GM21390 (cell line): ENCODE data around the gene ST3GAL2.

Source experiments
- ATAC-seq: cut with Tn5 transposase; IDR thresholded peaks from one replicate; pipeline ENCODE4 v1.9.1; 2021; ENCODE audit not compliant: unreplicated experiment

ST3GAL2 gene, protein sequence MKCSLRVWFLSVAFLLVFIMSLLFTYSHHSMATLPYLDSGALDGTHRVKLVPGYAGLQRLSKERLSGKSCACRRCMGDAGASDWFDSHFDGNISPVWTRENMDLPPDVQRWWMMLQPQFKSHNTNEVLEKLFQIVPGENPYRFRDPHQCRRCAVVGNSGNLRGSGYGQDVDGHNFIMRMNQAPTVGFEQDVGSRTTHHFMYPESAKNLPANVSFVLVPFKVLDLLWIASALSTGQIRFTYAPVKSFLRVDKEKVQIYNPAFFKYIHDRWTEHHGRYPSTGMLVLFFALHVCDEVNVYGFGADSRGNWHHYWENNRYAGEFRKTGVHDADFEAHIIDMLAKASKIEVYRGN

DNA sequence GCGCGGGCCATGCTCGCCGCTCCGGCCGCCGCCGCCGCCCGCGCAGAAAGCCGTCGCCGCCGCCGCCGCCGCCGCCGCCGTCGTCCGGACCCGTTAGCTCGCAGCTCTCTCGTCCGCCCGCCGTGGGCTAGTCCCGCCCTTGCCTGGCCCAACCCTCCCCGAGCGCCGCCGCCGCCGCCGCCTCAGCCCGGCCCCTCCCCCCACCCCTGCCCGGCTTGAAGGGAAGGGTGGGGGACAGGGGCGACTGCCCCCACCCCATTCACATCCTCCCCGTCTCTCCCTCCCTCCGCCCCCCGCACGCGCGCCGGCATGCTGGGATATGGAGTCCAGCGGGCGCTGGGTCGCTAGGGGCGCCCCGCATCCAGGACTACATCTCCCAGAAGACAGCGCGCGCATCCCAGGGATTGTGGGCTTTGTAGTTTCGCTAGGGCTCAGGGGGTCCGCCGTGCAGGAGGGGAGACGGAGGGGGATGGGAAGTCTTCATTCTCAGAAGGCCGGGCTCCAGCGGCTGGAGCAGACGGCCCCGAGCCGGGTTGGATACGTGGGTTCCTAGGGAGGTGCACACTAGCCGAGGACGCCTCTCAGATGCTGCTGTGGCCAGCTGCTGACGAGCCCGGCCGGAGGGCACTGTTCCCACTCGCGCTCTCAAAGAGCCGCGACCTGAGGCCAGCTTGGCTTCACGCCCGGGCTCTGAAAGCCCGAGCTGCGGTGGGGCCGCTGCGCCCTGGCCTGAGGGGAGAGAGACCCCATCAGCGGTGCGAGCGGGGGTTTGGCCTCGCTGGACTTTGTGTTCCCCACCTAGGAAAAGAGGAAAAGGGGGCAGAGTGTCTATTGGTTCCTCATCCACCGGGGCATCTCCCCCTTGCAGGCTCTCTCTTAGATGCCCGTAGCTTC lies at the start of gene ST3GAL2:
ST3GAL2 (minus strand) TSS at position 132 of the 894 bp plus-strand sequence. CDS start 40,570 bp downstream, outside the sequence.
- peak; percentile 80 for ATAC-seq

DNA sequence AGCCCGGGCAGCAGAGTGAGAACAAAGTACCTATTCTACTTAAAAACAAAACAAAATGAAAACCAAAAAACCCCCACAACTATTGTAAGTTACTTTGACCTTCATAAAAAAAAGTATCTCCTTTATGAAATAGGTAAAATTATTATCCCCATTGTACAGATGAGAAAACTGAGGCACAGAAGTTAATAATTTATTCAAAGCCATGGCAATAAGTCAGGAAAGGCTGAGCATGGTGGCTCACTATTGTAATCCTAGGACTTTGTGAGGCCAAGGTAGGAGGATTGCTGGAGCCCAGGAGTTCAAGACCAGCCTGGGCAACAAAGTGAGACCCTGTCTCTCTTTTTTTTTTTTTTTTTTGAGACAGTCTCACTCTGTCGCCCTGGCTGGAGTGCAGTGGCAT lies 46.0 kb upstream of the ST3GAL2 start:
- ATAC-seq = no peak

DNA sequence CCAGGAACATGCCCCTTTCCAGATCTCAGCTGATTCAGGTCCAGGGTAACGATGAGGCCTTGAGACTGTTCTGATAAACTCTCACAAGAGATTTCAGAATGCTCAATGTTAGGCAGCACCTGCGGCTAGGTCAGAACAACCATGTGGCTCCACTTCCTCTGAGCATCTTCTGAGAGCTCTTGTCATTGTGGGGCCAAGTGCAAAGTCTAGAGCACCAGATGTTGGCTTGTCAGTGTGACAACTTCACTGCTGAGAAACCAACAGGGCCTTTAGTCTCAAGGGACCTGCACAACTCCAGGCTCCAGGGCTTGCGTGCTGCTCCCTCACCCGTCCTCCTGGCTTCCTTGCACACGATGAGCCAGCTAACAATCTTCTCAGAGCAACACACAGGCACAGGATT lies 44.5 kb upstream of the ST3GAL2 start:
- ATAC-seq = no peak

DNA sequence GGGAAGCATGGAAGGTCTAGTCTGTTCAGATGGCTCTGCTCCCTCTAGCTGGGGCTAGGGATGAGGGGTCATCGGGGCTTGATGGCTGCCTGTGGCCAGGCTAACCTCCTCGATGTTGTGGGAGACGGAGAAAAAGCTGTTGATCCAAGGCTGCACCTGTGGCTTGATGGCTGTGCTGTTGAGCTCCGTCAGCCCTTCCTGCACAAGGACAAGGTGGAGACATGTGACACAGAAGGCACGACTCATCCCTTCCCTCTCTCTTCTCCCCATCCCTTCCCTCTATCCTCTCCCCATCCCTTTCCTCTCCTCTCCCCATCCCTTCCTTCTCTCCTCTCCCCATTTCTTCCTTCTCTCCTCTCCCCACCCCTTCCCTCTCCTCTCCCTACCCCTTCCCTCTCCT lies 43.7 kb upstream of the ST3GAL2 start:
- no peak for ATAC-seq

DNA sequence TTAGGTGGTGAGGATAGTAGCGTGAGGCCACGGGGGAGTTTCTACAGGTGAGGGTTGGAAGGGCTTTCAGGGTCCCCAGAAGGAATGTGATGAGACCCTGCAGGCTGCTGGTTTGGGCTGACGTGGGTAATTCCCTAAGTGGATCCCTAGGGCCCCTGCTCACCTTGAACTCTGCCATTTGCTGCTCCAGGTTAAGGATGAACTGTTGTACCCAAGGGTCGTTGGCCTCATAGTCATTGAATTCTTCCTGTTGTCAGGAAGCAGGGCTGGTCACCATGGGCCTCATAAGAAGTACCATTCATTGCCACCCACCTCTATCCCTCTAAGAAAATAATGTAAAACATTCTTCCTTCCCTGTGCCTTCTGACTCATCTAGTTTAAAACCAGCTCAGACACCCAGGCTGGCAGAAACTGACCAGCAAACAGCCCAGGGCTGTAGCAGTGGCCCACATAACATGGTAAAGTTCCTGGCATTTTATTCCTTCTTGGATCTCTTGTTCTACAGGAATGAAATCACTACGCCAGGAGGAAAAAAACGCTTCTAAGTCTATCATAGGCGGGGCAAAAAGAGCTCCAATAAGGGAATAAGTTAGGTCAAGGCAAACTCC lies 43.1 kb upstream of the ST3GAL2 start:
- no peak for ATAC-seq

DNA sequence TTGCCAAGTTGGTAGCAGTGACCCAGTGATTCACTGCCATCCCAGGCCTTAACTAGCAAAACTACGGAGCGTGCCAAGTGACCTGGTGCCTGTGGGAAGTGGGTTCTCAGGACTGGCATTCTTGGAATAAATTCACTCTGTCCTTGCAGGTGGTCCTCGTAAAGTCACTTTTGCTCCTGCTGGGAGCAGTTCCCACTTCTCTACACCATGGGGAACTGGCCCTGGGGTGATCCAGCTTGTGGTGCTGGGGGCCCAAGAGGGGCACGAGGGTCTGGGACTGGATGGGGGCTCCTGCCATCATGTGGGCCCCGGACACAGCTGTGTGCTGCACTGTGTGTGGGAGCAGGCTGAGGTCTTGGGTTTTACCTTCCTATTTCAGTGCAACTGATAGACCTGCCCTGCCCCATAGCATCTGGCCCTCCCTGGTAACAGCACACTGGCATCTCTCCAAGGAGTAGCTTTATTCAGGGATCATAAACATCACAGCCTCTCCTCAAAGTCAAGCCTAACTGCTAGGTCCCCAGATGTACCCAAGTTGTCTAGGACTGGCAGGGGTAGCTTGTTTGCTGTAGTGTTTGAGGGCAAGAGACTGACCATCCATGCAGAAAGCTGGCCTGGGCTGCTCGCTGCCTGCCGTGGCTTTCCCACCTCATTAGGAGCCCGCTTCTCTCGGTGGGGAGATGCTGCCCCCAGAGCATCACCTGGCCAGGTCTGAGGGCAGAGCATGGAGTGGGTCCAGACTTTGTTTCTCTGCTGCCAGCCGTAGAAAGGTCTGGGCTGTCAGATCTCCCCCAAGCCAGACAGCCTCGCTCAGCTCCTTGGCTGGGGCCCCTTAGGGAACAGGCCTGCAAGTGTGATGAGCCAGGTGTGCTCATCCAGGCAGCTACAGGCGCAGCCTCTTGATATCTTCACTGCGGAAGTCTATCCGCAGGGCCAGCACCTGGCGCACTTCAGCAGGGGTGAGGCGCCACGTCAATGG lies 41.5 kb upstream of the ST3GAL2 start:
- no peak for ATAC-seq

DNA sequence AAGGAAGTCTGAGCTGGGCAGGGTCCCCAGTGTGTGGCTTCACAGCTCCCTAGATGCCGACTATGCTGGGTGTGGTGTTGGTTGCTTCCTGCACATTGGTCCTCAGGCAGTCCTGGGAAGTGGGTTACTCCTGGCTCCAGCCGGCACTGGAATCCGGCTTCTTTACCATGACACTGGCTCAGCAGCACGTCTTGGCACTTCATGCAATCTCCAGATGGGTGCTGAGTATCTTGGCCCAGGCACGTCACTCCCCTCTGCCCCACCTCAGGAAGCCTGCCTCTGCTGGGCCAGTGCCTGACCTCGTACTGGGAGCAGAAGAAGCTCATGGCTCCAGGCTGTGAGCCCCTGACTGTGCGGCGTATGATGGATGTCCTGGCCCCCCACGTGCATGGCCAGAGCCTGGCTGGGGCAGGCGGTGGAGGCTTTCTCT lies 40.0 kb upstream of the ST3GAL2 start:
- no peak for ATAC-seq

DNA sequence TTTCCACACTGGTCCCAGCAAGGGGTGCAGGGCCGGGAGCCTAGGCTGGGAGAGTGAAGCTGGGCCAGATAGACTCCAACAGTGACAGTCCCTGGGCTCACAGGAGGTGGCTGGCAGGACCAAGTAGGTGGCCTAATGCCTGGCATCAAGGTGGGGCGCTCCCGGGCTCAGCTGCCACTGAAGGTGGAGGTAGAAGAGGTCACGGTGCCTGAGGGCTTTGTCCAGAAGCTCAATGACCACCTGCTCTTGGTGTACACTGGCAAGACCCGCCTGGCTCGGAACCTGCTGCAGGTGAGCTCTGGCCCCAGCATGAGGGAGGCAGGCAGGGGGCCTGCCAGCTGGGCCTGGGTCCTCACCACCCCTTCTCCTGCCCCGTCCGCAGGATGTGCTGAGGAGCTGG lies 39.3 kb upstream of the ST3GAL2 start:
- no peak for ATAC-seq

DNA sequence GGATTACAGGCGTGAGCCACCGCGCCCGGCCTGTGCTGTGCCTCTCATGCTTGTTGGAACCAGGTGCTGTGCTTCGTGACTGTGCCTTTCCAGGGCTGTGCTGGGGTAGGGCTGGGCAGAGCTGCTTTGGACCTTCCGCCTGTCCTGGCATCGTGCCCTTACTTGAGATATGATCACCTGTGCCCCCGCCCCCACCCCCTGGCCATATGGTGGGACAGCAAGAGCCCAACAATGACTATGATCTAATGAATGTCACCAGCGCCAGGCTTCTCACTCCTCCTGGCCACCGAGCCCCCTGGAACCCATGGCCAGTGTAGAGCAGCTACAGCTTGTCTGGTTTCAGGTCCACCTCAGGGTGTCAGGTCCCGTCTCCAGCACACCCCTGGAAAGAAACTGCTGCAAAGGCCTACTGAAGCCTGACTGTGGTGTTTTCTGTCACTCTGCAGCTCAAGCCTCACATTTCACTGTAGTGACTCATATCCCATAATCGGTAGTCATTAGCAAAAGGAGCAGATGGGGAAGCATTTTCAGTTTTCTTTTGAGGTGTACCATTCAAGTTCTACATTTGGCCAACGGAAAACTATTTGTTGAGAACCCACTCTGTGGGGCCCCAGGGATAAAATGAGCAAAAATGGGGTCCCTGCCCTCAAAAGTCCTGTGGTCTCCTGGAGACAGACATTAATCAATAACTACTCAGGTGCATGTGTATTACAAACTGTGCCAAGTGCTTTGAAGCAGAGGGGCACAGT lies 37.5 kb upstream of the ST3GAL2 start:
- ATAC-seq = peak; percentile 89

DNA sequence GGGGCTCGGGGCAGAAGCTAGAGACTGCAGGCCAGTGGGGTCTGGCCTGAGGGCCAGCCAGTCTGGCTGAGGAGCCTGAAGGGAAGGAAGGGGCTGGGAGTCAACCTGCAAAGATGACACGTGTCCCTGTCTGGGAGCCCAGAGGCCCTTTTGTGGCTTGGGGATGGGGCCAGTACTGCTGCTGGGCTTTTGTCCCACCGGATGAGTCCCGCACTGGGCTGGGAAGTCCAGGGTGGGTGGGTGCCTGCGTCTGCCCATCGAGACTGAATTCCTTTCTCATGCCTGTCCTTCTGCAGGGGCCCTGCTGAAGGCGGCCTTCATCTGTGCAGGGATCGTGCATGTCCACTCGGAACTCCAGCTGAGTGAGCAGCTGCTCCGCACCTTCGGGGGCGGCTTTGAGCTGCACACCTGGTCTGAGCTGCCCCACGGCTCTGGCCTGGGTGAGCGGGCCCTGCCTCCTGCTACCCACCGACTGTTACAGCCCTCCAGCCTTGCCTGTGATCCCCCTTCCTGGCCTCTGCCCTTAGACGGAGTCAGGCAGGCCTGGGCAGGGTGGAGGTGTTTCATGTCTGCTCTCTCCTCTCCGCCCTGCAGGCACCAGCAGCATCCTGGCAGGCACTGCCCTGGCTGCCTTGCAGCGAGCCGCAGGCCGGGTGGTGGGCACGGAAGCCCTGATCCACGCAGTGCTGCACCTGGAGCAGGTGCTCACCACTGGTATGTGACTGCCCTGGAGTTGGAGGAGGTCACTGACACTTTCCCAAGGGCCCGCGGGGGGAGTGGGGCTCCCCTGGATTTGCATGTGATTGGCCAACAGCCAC lies 36.4 kb upstream of the ST3GAL2 start:
- no peak for ATAC-seq

DNA sequence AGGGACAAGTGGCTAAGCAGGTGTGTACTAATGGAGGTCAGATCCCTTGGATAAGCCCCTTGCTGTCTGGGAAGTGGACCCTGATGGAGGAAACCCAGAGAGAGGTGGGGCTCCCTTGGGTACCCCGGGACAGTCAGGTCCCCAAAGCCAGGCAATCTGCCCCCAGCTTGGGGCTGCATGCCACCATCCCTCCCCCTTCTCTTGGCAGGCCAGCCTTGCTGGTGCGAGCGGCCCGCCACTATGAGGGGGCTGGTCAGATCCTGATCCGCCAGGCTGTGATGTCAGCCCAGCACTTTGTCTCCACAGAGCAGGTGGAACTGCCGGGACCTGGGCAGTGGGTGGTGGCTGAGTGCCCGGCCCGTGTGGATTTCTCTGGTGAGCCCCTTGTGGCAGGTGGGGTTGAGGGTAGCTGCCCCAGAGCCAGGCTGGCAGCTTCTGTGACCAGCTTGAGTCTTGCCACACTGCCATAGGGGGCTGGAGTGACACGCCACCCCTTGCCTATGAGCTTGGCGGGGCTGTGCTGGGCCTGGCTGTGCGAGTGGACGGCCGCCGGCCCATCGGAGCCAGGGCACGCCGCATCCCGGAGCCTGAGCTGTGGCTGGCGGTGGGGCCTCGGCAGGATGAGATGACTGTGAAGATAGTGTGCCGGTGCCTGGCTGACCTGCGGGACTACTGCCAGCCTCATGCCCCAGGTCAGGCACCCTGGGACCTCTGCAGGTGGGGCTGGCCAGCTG lies 35.6 kb upstream of the ST3GAL2 start:
- ATAC-seq = no peak

DNA sequence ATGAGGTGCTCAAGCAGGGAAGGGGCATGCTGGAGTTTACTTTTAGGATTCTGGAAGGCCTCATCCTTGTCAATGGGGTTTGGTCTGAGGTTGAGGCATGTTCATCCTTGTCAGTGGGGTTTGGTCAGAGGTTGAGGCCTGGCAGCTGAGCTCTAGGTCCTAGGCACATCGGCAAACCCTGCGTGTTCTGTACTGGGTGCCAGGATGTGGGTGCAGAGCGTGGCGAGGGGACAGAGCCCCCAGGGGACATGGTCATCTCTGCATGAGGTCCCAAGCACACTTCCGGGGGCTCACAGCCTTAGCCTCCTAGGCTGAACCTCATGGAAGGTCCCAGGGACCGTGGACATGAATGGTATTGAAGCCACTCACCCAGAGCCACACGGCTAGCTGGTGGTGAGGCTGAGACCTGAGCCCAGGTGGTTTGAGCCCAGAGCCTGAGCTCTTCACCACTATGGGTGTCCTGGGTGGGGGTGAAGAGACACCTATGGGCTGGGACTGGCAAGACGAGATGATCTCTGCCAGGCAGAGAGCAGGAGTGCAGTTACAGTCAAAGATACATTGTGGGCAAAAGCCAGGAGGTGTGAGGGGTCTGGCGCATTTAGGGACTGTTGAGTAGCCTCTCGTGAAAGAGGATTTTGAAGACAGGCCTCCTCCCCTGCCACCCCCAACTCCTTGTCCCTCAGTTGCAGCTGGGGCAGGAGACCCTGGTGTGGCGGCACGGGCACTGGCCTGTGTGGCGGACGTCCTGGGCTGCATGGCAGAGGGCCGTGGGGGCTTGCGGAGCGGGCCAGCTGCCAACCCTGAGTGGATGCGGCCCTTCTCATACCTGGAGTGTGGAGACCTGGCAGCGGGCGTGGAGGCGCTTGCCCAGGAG lies 34.8 kb upstream of the ST3GAL2 start:
- no peak for ATAC-seq

DNA sequence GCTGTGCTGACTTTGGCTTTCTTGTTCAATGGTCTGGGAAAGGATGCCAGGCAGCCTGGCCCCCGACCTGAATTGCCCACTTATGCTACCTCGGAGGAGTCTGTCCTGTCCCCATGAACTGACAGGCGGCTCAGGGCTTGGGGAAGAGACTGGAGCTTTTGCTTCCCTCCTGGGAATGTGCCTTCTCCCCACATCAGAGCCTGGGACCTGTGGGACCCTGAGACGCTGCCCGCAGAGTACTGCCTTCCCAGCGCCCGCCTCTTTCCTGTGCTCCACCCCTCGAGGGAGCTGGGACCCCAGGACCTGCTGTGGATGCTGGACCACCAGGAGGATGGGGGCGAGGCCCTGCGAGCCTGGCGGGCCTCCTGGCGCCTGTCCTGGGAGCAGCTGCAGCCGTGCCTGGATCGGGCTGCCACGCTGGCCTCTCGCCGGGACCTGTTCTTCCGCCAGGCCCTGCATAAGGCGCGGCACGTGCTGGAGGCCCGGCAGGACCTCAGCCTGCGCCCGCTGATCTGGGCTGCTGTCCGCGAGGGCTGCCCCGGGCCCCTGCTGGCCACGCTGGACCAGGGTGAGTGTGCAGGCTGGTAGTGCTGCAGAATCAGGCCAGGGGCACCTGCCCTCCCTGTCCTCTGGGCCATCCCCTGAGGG lies 34.0 kb upstream of the ST3GAL2 start:
- no peak for ATAC-seq

DNA sequence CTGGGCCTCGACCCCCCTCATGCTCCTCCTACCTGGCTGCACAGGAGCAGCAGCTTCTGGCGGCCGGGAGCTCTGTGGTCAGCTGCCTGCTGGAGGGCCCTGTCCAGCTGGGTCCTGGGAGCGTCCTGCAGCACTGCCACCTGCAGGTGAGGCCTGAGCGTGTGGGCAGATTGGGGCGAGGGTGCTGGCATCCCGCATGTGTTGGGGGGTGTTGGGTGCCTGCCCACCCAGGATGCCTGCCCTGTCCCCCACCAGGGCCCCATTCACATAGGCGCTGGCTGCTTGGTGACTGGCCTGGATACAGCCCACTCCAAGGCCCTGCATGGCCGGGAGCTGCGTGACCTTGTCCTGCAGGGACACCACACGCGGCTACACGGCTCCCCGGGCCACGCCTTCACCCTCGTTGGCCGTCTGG lies 32.0 kb upstream of the ST3GAL2 start:
- no peak for ATAC-seq

DNA sequence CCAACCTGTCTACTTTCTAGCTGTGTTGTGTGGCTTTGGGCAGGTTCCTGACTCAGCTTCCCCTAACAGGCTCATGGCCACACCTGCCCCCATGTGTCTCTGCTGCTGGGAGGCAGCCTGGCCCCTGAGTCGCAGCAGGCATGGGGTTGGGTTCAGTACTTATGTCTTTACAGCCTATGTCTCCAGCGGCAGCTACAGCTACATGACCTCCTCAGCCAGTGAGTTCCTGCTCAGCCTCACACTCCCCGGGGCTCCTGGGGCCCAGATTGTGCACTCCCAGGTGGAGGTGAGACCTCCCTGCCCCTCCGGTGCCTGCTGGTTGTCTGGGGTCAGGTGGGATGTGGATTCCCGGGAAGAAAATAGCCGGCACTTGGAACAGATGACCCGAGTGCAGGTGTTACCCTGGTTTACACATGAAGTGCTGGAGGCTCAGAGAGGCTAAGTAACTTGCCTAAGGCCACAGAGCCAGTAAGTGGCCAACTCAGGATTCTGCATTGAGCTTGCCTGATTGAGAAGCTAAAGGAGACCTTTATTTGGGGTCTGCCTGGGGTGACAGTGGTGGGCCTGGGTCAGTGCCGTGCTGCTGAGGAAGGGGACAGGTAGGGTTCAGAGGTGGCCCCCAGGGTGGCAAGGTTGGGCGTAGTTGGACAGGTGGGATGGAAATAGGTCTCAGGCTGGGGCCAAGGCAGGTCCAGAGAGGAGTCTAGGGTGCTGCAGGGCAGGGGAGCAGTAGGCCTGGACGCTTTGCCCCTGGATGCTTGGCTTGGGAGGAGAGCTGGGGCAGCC lies 31.4 kb upstream of the ST3GAL2 start:
- ATAC-seq = no peak
